NAMALWA (cell line): ENCODE data around the gene SARM1.

Source experiments
- DNase-seq: peaks from one replicate; pipeline ENCODE4 v3.0.0-alpha.2; 2015; ENCODE audit warnings: low spot score

SARM1 gene

GRCh38 chr17:28368915-28369683 is 2.4 kb upstream of the SARM1 start:
- DNase-seq, result no peak

GRCh38 chr17:28369684-28370034 is 1.8 kb upstream of the SARM1 start:
- no peak for DNase-seq

- no peak for DNase-seq
These were observed 1.3 kb upstream of the SARM1 start, which contains the start of gene VTN for GRCh38 chr17:28370035-28370743. TSS of gene VTN (minus strand) at chr17:28370307. CDS start at chr17:28370203, 104 bp downstream.

- DNase-seq, result no peak
These were observed 770 bp upstream of the SARM1 start for GRCh38 chr17:28370744-28371103.

GRCh38 chr17:28372203-28372944 is 880 bp downstream of the SARM1 start:
- no peak for DNase-seq

GRCh38 chr17:28372945-28373274 is 1.4 kb downstream of the SARM1 start:
- no peak for DNase-seq

- DNase-seq, result no peak
These were observed 8.6 kb downstream of the SARM1 start for GRCh38 chr17:28379814-28380801.

GRCh38 chr17:28381141-28381825 is 9.8 kb downstream of the SARM1 start:
- no peak for DNase-seq

- DNase-seq, result no peak
These were observed 13.0 kb downstream of the SARM1 start for GRCh38 chr17:28384281-28385036.

- no peak for DNase-seq
These were observed 13.5 kb downstream of the SARM1 start for GRCh38 chr17:28385037-28385400.

GRCh38 chr17:28385406-28385805 is 13.9 kb downstream of the SARM1 start:
- no peak for DNase-seq

- no peak for DNase-seq
These were observed 14.9 kb downstream of the SARM1 start for GRCh38 chr17:28386391-28386790.

GRCh38 chr17:28388106-28388505 is 16.6 kb downstream of the SARM1 start:
- DNase-seq, result no peak

GRCh38 chr17:28390141-28390540 is 18.6 kb downstream of the SARM1 start:
- no peak for DNase-seq

GRCh38 chr17:28390563-28390962 is 19.1 kb downstream of the SARM1 start:
- DNase-seq, result no peak

GRCh38 chr17:28390984-28391383 is 19.5 kb downstream of the SARM1 start:
- DNase-seq, result no peak

GRCh38 chr17:28391401-28391800 is 19.9 kb downstream of the SARM1 start:
- DNase-seq, result no peak

GRCh38 chr17:28392491-28392890 is 21.0 kb downstream of the SARM1 start:
- no peak for DNase-seq

- no peak for DNase-seq
These were observed 23.0 kb downstream of the SARM1 start for GRCh38 chr17:28394337-28395116.

- DNase-seq, result no peak
These were observed 23.9 kb downstream of the SARM1 start for GRCh38 chr17:28395426-28395825.
